Measurements from ENCODE around the gene BAAT.

DNA sequence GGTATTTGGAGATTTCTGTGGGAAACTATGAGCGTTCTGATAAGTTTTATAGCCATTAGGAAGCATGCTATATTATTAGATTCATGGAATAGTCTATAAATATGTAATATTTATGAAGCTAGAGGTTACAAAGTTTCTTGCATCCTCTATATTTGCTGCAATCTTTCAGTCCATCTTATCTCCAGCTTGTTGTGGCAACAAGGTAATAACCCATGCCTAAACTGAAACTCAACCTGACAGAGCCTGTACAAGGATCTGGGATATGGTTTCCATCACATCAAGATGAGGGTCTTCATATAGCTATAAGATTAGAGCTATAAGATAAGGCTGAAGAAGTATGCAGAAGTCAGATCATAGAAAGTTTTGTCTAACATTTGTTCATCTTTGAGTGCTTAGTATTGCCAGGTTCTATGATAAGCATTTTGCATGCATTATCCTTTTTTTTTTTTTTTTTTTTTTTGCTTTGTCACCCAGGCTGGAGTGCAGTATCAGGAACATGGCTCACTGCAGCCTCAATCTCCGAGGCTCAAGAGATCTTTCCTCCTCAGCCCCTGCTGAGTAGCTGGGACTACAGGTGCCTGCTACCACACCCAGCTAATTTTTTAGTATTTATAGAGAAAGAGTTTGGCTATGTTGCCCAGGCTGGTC is 14.8 kb downstream of the BAAT start:
- no peak for TF ChIP-seq CTCF (IDR thresholded peaks at IDR 0.05)
- TF ChIP-seq POLR2A (IDR thresholded peaks at IDR 0.05): no peak
- TF ChIP-seq POLR2AphosphoS5 (IDR thresholded peaks at IDR 0.05): no peak
